Fibroblast of upper back skin (primary cell): Measurements from ENCODE around the gene LRRC49.
"Not testable (repeated sequence)": the region's sequence is repeated elsewhere in the genome, so short reads cannot be mapped to it uniquely, and the experiment has no call there.

Experiments used
- DNase-seq: peaks from one replicate; pipeline ENCODE4 v3.0.0-alpha.2; 2013

The LRRC49 gene

DNA sequence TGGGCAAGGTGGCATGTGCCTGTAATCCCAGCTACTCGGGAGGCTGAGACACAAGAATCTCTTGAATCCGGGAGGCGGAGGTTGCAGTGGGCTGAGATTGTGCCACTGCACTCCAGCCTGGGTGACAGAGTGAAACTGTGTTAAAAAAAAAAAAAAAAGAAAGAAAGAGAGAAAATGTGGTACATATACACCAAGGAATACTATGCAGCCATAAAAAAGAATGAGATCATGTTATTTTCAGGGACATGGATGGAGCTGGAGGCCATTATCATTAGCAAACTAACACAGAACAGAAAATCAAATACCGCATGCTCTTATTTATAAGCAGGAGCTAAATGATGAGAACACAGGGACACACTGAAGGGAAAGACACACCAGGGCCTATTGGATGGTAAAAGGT lies 111.9 kb downstream of the LRRC49 start:
- DNase-seq: not testable (repeated sequence)

- DNase-seq: no peak
Measured at GRCh38 chr15:71005895-71006294, 113.3 kb downstream of the LRRC49 start.

DNA sequence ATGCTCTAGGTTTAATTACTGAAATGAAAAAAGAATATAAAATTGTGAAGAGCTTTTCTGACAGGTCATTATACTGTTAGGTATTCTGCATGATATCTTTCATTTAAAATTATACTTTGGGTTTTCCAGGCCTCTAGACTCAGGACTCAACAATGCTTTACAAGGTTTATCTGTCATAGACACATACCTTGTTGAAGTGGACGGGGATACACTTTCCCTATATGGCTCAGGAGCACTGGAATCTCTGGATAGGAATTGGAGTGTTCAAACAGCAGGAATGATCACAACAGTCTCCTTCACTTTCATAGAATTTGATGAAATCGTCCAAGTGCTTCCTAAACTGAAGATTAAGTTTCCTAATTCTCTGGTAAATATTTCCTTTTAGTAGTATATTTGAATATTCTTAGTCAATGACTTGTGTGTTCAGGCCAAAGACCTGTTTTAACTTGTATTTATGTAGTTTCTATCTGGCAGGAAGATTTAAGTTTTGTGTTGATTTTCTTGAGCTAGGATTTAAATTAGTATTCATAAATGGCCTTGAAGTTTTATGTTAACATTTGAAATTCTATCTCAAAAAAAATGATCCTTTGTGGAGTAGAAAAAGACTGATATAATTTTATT lies 115.7 kb downstream of the LRRC49 start:
- DNase-seq: no peak

DNA sequence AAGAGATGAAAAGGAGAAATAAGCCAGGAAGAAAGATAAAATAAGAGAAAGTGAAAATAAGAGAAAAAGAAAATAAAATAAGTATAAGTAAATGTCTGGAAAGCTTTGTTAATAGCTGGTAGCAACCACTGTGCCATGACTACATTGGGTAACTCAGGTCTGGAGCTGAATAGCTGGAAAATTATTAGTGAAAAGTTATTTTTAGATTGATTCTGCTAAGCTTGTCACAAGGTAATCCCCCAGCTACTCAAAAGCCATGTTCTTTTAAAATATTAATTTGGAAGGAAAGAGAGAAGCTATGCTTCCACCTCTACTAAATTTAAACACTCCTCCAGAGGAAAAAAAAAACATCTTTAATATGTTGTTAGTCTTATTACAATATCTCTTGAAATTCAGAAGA lies 117.8 kb downstream of the LRRC49 start:
- DNase-seq: no peak

- no peak for DNase-seq
Measured at GRCh38 chr15:71010997-71011396, 118.4 kb downstream of the LRRC49 start.

DNA sequence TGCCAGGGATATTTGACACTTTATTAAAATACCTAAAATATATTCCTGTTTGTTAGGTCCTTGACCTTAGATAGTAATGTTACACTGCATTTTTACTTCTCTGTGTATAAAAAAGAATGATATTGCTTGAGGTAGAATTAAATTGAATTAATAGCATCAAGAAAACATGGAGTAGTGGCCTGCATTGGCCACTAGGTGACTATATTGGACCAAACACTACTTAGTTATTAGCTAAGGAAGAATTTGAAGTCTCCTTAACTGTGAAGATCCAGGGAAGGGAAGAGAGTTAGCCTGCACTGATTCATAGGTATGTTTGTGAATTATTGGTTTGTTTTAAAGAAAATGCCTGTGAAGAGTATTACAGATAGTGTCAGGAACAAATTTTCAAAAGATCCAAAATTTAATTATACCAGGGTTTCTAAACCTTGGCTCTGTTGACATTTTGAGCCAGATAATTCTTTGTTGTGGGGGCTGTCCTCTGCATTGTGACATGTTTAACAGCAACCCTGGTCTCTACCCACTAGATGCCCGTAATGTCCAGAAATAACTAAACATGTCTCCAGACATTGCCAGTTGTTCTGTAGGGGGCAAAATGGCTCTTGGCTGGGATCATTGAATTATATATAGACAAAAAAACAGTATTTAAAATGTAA lies 119.0 kb downstream of the LRRC49 start:
- peak; percentile 72 for DNase-seq

- no peak for DNase-seq
Measured at GRCh38 chr15:71013446-71013845, 120.8 kb downstream of the LRRC49 start.

GRCh38 chr15:71015342-71015741 lies 122.7 kb downstream of the LRRC49 start:
- no peak for DNase-seq

DNA sequence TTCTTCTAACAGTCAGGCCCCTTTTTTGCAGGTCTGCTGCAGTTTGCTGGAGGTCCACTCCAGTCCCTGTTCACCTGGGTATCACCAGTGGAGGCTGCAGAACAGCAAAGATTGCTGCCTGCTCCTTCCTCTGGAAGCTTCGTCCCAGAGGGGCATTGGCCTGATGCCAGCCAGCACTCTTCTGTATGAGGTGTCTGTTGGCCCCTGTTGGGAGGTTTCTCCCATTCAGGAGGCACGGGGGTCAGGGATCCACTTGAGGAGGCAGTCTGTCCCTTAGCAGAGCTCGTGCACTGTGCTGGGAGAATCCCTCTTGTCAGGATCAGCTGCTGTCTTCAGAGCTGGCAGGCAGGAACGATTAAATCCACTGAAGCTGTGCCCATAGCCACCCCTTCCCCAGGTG lies 138.6 kb downstream of the LRRC49 start:
- DNase-seq: not testable (repeated sequence)

DNA sequence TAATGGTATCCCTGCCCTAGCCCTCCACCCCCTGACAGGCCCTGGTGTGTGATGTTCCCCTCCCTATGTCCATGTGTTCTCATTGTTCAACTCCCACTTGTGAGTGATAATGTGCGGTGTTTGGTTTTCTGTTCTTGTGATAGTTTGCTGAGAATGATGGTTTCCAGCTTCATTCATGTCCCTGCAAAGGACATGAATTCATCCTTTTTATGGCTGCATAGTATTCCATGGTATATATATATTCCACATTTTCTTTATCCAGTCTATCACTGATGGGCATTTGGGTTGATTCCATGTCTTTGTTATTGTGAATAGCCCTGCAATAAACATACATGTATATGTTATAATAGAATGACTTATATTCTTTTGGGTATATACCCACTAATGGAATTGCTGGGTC lies 142.9 kb downstream of the LRRC49 start:
- not testable (repeated sequence) for DNase-seq

- peak; percentile 68 for DNase-seq
Measured at GRCh38 chr15:71042356-71042922, 149.8 kb downstream of the LRRC49 start.

- peak; percentile 68 for DNase-seq
Measured at GRCh38 chr15:71043373-71043772, 150.7 kb downstream of the LRRC49 start.

DNA sequence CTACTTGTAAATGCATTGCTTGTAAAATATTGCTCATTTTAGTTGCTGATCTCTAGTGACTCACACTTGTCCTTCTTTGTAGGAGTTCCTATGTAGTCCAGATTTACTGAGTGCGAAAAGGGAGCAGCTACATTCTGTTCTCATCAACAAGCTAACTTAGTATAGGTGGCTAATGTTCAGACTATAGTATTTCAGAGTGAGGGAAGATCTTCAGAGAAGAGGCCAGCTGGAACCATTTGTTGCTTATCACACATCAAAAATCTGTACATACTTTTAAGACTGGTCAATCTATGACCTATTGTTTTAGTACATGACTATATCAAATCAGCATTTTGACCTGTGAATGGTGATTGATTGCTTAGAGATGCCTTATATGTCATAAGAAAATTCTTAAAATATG lies 151.4 kb downstream of the LRRC49 start:
- DNase-seq: peak; percentile 85

DNA sequence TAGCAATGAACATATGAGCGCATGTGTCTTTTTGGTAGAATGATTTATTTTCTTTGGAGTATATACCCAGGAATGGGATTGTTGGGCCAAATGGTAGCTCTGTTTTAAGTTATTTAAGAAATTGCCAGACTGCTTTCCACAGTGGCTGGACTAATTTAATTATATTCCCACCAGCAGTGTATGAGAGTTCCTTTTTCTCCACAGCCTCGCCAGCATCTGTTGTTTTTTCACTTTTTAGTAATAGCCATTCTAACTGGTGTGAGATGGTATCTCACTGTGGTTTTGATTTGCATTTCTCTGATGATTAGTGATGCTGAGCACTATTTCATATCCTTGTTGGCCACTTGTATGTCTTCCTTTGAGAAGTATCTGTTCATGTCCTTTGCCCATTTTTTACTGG lies 153.5 kb downstream of the LRRC49 start:
- DNase-seq: peak; percentile 46

GRCh38 chr15:71048913-71049675 lies 156.5 kb downstream of the LRRC49 start:
- DNase-seq: peak; percentile 98

DNA sequence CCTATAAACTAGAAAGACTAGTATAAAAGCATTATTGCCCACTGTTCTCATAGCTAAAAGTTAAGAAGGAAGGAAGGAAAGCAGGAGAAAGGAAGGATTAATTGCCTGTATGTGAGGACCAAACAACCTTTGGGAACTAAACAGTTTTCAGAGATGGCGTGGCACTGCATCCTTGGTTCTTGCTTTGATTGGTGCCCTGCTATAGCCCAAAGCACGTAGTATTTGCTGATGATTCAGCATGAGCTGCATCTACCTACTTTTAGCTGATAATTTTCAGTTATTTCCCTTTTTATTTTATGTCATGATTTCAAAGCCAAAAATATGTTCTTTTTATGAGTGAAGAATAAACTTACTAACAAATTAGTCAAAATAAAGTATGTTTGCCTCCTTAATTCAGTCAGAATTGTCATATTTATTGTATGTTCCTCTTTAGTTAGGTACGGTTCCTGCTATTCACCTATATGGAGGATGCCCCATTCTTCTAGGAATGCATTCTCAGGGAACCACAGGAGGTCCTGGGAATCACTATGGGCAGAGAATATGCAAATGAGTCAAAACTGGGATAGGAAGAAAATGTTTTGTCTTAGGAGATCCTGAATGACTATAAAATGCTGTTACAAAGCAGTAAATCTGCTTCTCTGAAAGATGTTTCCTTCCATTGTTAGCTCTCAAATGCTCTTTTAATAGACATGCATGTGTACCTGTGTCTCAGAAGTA lies 157.2 kb downstream of the LRRC49 start:
- no peak for DNase-seq

GRCh38 chr15:71050461-71050860 lies 157.8 kb downstream of the LRRC49 start:
- DNase-seq: no peak

GRCh38 chr15:71051539-71051938 lies 158.9 kb downstream of the LRRC49 start:
- DNase-seq: peak; percentile 83

- peak; percentile 75 for DNase-seq
Measured at GRCh38 chr15:71052356-71052755, 159.7 kb downstream of the LRRC49 start.

DNA sequence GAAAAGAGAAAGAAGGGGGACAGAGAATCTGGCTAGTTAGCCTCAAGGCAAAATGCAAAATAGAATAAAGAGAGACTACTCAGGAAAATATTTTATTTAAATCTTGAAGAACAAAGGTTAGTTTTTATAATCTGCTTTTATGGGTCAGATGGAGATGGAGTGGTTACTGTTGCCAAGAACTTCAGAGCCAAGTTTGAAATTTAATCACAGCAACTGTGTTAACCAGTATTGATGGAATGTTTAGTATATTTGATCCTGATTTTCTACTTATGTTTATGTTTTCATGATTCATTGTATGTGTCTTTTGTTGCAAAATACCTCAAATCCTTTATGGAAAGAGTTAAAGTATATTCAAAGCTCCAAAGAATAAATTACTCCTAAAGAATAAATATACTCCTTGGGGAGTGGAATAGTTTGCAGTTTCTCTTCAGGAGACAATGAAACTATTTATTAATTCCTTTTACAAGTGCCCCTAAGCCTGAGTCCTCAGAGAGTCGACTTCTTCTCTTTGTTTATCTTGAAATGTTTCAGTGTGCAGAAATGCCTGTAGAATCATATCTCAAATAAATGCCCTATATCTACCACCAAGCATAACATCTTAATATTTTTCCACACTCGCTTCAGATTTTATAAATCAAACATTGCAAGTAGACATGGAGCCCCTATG lies 161.8 kb downstream of the LRRC49 start:
- DNase-seq: no peak

DNA sequence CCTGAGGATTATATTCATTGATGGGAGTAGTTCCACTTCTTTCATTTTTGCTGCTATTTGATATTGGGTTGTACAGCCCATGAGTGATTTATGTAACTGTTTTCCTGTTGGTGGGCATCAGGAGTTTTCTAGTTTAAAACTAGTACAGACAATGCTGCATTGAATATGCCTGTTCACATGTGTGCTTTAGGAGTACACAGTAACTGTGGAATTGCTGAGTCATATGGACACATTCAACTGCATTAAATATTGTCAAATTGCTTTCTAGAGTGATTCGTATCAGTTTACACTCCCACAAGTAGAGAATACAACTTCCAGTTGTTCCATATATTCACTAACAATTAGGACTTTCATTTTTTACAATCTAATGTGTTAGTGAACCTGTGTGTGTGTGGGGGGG lies 162.8 kb downstream of the LRRC49 start:
- DNase-seq: peak; percentile 69

GRCh38 chr15:71056111-71056510 lies 163.5 kb downstream of the LRRC49 start:
- no peak for DNase-seq

DNA sequence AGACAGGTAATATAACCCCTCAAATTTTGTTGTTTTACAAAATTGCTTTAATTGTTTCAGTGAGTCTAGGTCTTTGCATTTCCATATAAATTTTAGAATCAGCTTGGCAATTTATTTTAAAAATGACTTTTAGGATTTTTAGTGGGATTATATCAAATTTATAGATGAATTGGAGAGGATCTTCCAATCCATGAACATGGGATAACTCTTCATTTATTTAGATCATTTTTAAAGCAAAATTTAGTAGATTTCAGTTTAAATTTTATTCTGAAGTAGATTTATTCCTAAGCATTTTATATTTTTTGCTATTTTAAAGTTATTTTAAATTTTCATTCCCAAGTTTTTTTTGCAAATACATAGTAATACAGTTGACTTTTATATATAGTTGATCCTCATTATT lies 164.5 kb downstream of the LRRC49 start:
- no peak for DNase-seq
